Measurements from ENCODE around the gene MEF2C.

MEF2C gene

DNA sequence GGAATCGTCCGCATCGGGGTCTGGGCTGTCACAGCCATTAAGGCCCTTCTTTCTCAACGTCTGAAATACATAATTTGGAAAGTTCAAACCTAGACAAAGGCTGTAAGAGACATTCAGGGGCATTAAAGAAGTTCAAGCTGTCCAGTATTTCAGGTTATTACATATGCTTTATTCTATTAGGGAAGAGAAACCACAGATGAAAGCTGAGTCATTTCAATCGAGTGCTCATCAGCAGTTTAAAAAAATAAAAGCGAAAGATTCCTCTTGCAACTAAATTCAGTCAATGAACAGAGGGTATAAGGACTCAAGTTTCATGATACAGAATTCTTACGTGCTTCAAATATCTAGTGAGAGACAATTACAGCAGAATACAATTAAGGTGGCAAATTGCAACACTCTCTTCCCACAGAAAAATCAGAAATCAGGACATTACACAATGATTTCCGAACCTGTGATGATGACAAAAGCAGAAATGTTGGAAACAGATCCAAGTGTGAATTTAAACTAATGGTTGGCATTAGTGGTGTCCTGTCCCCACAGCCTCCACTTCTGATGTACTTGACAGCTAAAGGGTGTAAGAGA is 121.6 kb downstream of the MEF2C start:
- no peak for DNase-seq (ENCODE audit: low read depth)
- TF ChIP-seq, protein P1, sequence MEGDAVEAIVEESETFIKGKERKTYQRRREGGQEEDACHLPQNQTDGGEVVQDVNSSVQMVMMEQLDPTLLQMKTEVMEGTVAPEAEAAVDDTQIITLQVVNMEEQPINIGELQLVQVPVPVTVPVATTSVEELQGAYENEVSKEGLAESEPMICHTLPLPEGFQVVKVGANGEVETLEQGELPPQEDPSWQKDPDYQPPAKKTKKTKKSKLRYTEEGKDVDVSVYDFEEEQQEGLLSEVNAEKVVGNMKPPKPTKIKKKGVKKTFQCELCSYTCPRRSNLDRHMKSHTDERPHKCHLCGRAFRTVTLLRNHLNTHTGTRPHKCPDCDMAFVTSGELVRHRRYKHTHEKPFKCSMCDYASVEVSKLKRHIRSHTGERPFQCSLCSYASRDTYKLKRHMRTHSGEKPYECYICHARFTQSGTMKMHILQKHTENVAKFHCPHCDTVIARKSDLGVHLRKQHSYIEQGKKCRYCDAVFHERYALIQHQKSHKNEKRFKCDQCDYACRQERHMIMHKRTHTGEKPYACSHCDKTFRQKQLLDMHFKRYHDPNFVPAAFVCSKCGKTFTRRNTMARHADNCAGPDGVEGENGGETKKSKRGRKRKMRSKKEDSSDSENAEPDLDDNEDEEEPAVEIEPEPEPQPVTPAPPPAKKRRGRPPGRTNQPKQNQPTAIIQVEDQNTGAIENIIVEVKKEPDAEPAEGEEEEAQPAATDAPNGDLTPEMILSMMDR (conservative IDR thresholded peaks at IDR 0.05; ENCODE audit: low read length) = no peak
- no peak overlapping the region for H3K4me3 ChIP-seq (ENCODE audit: low read length)

DNA sequence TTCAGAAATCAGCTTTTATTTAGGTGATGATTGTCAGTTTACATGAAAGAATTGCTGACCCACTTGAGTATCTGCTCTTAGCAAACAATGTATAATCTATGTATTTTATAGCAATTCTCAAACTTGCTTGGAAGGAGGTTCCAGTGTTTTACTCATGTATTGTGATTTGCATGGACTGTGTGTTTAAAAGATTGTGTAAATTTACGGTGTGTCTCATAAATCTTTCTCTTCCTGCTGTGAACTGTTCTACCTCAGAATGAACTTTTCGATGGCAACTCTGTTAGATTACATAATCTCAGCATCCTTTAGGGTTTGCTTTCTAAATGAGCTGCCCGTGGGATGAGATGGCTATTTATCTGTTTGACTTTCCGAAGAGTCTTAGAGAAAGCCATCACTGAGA is 122.5 kb downstream of the MEF2C start:
- DNase-seq (ENCODE audit: low read depth) = no peak
- no peak overlapping the region for H3K4me3 ChIP-seq (ENCODE audit: low read length)
- TF ChIP-seq, protein P1 (conservative IDR thresholded peaks at IDR 0.05; ENCODE audit: low read length) = no peak

DNA sequence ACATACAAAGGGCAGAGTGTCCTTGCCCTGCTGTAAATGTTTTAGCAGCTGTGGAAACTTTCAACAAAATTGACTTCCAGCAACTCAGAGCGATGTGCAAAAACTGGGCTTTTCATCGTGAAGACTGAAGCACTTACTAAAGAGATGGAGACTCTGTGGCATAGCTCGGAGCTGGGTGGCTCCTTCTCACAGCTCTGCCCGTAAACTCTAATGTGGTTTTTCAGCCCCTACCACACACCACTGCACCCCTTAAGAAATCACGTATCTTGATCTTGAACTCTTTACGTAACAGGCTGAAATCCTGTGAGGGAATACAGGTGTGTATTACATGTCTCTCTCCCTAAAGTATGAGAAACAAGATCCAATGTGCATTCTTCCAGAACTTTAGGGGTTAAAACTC is 124.4 kb downstream of the MEF2C start:
- no peak for DNase-seq (ENCODE audit: low read depth)
- TF ChIP-seq, protein P1 (conservative IDR thresholded peaks at IDR 0.05; ENCODE audit: low read length) = no peak
- H3K4me3 ChIP-seq (ENCODE audit: low read length) = no peak overlapping the region

DNA sequence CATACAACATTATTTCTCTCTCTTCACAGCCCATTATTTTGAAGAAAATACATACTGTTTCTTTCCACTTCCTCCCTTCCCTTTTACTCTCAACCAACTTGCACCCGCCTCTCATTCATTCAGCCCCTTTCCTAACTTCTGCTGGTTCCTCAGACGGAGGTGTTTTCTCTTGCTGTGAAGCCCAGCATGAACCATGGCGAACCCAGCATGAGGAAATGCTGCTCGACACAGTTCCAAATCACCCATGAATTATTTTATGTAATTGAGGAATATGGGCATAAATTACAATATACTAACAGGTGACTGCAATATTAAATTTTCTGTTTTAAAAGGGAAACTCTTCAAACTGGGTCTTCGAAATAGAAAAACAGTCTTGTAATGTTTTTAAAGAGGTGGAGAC is 124.8 kb downstream of the MEF2C start:
- no peak for DNase-seq (ENCODE audit: low read depth)
- no peak overlapping the region for H3K4me3 ChIP-seq (ENCODE audit: low read length)
- TF ChIP-seq, protein P1 (conservative IDR thresholded peaks at IDR 0.05; ENCODE audit: low read length) = no peak

DNA sequence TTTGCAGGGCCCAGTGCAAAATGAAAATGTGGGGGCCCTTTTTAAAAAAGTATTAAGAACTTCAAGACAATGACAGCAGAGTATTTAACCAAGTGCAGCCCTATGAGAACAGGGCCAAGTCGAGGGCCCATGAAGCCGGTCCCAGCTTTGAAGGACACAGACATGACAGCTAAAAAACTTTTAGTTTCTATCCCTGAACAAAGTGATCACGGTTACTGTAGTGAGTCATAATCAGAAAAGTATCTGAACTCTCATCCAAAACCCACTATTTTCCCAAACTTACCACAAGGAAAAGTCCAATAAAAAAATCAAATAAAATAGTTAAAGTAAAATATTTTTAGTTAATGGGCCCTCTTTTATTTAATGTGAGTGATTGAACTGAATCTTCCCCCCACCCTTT is 126.0 kb downstream of the MEF2C start:
- no peak overlapping the region for H3K4me3 ChIP-seq (ENCODE audit: low read length)
- TF ChIP-seq, protein P1 (conservative IDR thresholded peaks at IDR 0.05; ENCODE audit: low read length) = no peak
- DNase-seq (ENCODE audit: low read depth) = no peak

DNA sequence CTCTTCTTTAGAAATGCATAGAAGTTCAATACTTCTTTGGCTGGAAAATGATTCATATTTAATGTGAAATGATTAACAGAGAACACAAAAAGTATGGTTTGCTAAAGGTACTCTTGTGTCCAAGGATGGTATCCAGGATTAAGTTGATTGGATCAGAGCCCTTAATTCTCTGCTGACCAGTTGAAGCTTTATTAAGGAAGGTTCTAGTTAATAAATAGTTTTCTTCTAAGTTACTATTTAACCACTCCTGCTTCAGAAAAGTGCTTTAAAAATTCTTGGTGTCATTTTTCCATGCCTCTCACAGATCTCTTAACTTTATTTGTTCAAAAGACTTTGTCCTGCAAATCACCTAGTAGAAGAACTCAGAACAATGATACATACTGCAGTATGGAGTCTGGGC is 134.3 kb downstream of the MEF2C start:
- DNase-seq (ENCODE audit: low read depth) = no peak
- H3K4me3 ChIP-seq (ENCODE audit: low read length) = no peak overlapping the region
- TF ChIP-seq, protein P1 (conservative IDR thresholded peaks at IDR 0.05; ENCODE audit: low read length) = no peak

DNA sequence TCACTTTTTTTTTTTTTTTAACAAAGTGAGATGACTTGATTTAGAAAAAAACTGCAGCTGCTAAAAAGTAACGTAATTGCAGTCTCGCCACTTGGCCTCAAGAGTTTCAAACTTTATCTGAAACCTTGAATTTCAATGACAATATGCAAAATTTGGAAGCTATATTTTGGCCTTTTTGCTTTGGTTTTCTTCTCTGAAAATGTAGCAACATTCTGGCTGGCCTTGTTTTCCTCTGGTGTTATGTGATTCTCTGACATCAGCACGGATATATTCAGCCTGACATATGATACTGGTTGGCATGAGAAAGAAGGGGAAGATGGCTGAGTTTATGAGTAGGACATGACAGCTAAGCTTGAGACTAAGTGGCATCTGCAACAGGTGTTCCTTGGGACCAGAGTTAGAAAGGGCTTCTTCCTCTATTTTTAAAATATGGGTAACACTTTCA is 136.5 kb downstream of the MEF2C start:
- TF ChIP-seq, protein P1 (conservative IDR thresholded peaks at IDR 0.05; ENCODE audit: low read length) = no peak
- no peak overlapping the region for H3K4me3 ChIP-seq (ENCODE audit: low read length)
- DNase-seq (ENCODE audit: low read depth) = no peak

Measured in AG10803 (cell line).